DOHH2 (cell line): ENCODE data around the gene CRYBA2.

Experiments used
- H3F3A ChIP-seq: fragments of 200-600 bp; sonication (generic), shearing (Covaris generic); 2 replicates; pipeline ENCODE4 v1.6.0; 2016; ENCODE audit warnings: antibody characterized with exemption, mild to moderate bottlenecking; ENCODE audit not compliant: control insufficient read depth, insufficient read depth
- H3K27ac ChIP-seq: fragments of 200-600 bp; sonication (generic); 2 replicates; pipeline ENCODE4 v1.5.1; 2014; ENCODE audit warnings: low read depth, mild to moderate bottlenecking, low read length, moderate library complexity
- H3K27me3 ChIP-seq: fragments of 200-600 bp; sonication (generic); 2 replicates; pipeline ENCODE4 v1.6.1; 2014; ENCODE audit warnings: mild to moderate bottlenecking, low read length, mixed read lengths; ENCODE audit not compliant: control insufficient read depth
- H3K36me3 ChIP-seq: fragments of 200-600 bp; sonication (generic); 2 replicates; pipeline ENCODE4 v1.6.1; 2014; ENCODE audit warnings: mild to moderate bottlenecking, low read length, moderate library complexity, mixed read lengths; ENCODE audit not compliant: control insufficient read depth
- H3K4me1 ChIP-seq: fragments of 200-600 bp; sonication (generic); 2 replicates; pipeline ENCODE4 v1.6.1; 2014; ENCODE audit warnings: mild to moderate bottlenecking, low read length, mixed read lengths; ENCODE audit not compliant: control insufficient read depth
- H3K4me2 ChIP-seq: fragments of 200-600 bp; sonication (generic); 2 replicates; pipeline ENCODE4 v1.6.0; 2014; ENCODE audit warnings: mild to moderate bottlenecking, low read length, moderate library complexity
- H3K4me3 ChIP-seq: fragments of 200-600 bp; sonication (generic); 2 replicates; pipeline ENCODE4 v1.5.1; 2014; ENCODE audit warnings: mild to moderate bottlenecking, low read length, mixed read lengths
- H3K79me2 ChIP-seq: fragments of 200-600 bp; sonication (generic); 2 replicates; pipeline ENCODE4 v1.6.1; 2014; ENCODE audit warnings: mild to moderate bottlenecking, low read length, mixed read lengths; ENCODE audit not compliant: control insufficient read depth
- H3K9me2 ChIP-seq: fragments of 200-600 bp; sonication (generic); replicated peaks from 2 replicates; pipeline ENCODE4 v1.6.1; 2014; ENCODE audit warnings: mild to moderate bottlenecking, low read length, mixed read lengths; ENCODE audit not compliant: control insufficient read depth
- H3K9me3 ChIP-seq: fragments of 200-600 bp; sonication (generic); 2 replicates; pipeline ENCODE4 v1.6.1; 2014; ENCODE audit warnings: antibody characterized with exemption, low read length, mixed read lengths; ENCODE audit not compliant: control insufficient read depth, insufficient read depth
- H4K20me1 ChIP-seq: fragments of 200-600 bp; sonication (generic); 2 replicates; pipeline ENCODE4 v1.6.0; 2014; ENCODE audit warnings: low read depth, mild to moderate bottlenecking, antibody characterized with exemption, low read length, moderate library complexity; ENCODE audit not compliant: control insufficient read depth, insufficient read depth
- CTCF ChIP-seq: fragments of 200-600 bp; sonication (generic); IDR thresholded peaks from one replicate; pipeline ENCODE4 v1.5.1; 2014; ENCODE audit warnings: antibody characterized with exemption, mild to moderate bottlenecking, low read depth, low read length; ENCODE audit not compliant: poor library complexity, severe bottlenecking
- EZH2phosphoT487 ChIP-seq: fragments of 200-600 bp; sonication (generic); IDR thresholded peaks from 2 replicates; pipeline ENCODE4 v1.6.1; 2017; ENCODE audit warnings: borderline replicate concordance, mild to moderate bottlenecking, antibody characterized with exemption, low read length, moderate library complexity, mixed read lengths

The CRYBA2 gene

DNA sequence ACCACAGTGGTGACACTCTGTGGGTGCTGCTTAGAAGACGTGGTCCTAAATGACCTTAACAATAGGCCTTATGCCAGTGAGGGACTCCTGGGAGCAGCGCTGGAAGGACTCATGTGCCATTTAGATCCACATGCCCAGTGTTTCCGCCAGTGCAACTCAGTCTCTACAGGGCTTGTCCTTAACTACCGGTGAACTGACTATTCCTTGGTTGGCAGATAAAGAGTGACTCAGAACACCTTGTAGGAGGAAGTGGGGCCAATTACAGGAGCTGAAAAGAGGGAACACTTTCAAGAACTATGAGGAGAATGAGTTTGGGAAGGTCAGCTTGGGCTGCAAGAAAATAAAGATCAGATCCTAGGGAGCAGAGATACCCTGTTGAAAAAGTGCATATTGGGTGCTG, 35.6 kb downstream of the CRYBA2 start:
- H3K27me3 ChIP-seq, result peaks cover 14% of the 10 kb centered on the region
- no peaks in the 10 kb centered on the region for H3K9me2 ChIP-seq
- no peaks in the 10 kb centered on the region for H3K79me2 ChIP-seq
- no peak overlapping the region for H3K27ac ChIP-seq
- no peaks in the 10 kb centered on the region for H3F3A ChIP-seq
- H3K4me1 ChIP-seq, result peaks cover 7% of the 10 kb centered on the region
- H3K36me3 ChIP-seq, result no peaks in the 10 kb centered on the region
- no peak overlapping the region for H3K4me3 ChIP-seq
- H4K20me1 ChIP-seq, result no peaks in the 10 kb centered on the region
- H3K4me2 ChIP-seq, result no peak overlapping the region
- no peak for TF ChIP-seq CTCF
- TF ChIP-seq EZH2phosphoT487, result no peak
- no peaks in the 10 kb centered on the region for H3K9me3 ChIP-seq

- TF ChIP-seq EZH2phosphoT487, result no peak
- TF ChIP-seq CTCF, result no peak
- Histone ChIP-seq H3K4me3 (no peak overlapping the region), H3K79me2 (no peaks in the 10 kb centered on the region), H3K27me3 (peaks cover 10% of the 10 kb centered on the region), H3K9me3 (no peaks in the 10 kb centered on the region), H3K4me2 (no peak overlapping the region), H3K36me3 (no peaks in the 10 kb centered on the region), H3K27ac (no peak overlapping the region), H3F3A (no peaks in the 10 kb centered on the region), H4K20me1 (no peaks in the 10 kb centered on the region), H3K4me1 (peaks cover 7% of the 10 kb centered on the region), H3K9me2 (no peaks in the 10 kb centered on the region)
Observed at GRCh38 chr2:218956039-218956438, 37.2 kb downstream of the CRYBA2 start.

DNA sequence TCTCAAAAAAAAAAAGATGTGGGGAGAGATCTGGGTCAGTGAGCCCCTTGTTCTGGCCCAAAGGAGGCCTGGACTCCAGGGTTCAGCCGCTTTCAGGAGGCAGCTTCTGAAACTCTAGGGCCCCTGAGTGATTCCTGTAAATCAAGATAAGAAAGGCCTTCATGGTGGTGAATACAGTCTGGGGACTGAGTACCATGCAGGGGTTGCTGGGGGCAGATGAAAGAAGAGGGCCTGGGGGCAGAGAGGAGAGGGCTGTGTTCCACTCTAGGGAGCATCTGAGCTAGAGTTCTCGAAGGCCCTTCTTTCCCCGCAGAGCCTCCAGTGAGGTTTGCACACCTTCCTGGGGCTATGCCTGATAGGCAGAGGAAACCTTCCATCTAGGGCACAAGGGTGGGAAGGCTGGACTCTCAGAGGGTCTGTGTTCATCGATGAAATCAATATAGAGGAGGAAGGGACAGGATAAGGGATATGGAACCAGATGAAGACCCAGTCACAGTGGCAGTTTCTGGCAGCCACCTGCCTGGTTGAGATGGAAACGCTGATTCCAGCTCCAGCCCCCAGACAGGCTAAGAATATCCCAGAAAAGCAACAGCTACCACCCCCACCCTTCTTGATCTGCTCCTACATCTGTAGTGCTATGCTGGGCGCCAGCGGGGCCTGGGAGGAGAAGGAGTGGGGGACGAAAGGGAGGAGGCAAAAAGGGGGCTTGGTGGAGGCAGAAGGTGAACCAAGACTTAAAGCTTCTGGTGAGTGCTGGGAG, 38.5 kb downstream of the CRYBA2 start:
- Histone ChIP-seq H3K79me2 (no peaks in the 10 kb centered on the region), H3K9me2 (no peaks in the 10 kb centered on the region), H3K9me3 (no peaks in the 10 kb centered on the region), H4K20me1 (no peaks in the 10 kb centered on the region), H3K27ac (no peak overlapping the region), H3K27me3 (peaks cover 10% of the 10 kb centered on the region; the same call in 1 of the 2 replicates), H3K4me3 (no peak overlapping the region), H3K36me3 (no peaks in the 10 kb centered on the region), H3K4me1 (peaks cover 7% of the 10 kb centered on the region), H3K4me2 (no peak overlapping the region), H3F3A (no peaks in the 10 kb centered on the region)
- TF ChIP-seq EZH2phosphoT487, result no peak
- no peak for TF ChIP-seq CTCF
